DMS114 treated with DMSO at 0.1 percent for 48 hours (cell line): ENCODE data around the gene YIPF5.

Experiments
- DNase-seq: peaks from one replicate; lab custom pipeline; 2025; ENCODE audit not compliant: unreplicated experiment; lab: John Stamatoyannopoulos, UW

Gene YIPF5

DNA sequence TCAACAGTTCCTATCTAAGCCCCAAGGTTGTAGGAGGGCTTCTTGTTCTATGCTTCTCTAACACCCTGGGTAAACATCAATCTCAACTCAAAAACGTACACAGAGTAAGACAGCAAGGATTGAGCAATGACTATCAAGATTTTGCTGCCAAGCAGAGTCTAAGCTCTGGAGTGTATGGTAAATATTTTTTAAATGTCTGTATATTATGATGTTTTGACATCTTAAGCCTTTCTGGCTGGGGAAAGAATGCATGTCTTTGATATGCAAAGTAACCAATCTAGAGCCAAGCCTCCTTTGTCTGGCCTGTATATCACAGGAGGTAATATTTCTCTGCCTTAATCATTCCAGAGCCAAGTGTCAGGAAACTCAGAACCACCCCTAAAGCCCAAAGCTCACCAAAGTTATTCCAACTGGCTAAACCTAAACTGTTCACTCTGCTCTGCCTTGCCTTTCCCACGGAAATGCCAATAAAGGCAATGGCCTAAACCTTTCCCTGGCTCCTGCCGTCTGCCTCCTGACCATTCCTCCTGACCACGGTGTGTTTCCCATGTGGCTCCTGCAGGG, 45.2 kb downstream of the YIPF5 start:
- no peak for DNase-seq

DNA sequence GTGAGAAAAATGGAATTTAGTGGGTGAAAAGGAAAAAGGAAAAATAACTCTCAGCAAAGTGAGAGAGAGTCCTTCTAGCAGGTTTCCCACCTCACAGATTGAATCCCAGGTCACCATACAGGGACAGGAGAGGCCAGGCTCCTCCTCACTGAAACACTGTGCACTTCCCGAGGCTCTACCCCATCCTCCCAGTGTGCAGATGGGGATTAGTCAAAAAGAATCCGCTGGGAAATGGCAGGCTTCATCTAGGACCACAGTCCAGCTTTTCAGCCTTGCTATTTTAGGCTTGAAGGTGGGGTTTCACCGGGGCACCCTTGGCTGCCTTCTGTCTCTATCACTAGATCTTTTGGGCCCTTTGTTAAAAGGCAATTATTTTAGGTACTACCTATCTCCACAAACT, 47.8 kb downstream of the YIPF5 start:
- DNase-seq = no peak

DNA sequence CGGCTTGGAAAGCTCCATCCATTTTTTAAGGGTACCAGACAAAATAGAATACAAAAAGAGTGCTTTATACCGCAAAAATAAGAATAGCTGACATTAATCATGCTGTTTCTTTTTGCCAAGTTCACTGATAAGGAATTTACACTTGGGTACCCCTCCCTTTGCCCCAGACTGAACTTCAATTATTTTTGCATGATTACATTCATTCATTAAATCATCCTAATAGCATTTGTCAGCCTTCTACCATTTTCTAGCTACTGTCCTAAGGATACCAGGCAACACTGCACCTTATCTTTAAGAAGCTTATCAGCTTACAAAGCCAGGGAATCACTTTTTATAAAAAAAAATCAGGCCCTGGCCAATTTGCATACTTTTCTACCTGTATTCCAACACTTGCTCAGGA, 48.4 kb downstream of the YIPF5 start:
- DNase-seq = no peak

DNA sequence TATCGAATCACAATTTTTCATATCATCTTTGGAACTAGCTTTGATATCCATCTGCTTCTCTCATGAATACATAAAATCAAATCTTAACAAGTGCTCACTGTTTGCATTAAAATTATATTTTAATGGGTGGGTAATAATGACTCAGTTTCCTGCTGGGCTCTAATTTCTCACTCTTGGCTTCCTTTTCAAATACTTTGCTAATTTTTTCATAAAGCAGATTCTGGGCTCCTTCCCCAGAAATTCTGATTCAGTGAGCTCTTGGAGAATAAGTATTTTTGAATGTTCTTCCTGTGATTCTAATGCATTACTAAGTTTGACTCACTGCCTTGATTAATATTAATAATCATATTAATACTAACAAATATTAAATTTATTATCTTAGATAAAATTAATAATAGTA, 48.9 kb downstream of the YIPF5 start:
- DNase-seq = no peak

DNA sequence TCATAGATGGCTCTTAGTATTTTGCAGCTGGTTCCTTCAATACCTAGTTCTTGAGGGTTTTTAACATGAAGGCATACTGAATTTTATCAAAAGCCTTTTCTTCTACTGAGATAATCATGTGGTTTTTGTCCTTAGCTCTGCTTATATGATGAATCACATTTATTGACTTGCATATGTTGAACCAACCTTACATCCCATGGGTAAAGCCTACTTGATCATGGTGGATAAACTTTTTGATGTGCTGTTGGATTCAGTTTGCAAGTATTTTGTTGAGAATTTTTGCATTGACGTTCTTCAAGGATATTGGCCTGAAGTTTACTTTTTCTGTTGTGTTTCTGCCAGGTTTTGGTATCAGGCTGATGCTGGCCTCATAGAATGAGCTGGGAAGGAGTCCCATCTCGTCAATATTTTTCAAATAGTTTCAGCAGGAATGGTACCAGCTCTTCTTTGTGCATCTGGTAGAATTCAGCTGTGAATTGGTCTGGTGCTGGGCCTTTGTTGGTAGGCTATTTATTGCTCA, 49.7 kb downstream of the YIPF5 start:
- no peak for DNase-seq

DNA sequence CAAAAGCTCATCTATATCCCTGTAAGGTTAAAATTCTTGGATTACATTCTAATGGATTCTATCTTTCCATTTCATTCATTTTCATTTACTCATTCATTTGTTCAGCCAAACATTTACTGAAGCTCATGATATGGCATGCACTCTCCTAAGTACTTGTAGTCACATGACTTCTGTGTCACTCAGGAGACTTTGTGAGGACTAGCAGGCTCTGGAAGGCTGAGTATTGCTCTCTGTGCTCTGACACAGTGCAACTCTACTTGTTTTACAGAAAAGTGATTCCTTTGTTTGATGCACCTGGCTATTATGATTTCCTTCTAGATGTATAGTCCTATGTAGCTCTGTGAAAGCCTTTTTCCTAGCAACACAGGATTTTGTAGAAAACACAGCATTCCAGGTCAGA, 53.0 kb downstream of the YIPF5 start:
- DNase-seq = no peak

DNA sequence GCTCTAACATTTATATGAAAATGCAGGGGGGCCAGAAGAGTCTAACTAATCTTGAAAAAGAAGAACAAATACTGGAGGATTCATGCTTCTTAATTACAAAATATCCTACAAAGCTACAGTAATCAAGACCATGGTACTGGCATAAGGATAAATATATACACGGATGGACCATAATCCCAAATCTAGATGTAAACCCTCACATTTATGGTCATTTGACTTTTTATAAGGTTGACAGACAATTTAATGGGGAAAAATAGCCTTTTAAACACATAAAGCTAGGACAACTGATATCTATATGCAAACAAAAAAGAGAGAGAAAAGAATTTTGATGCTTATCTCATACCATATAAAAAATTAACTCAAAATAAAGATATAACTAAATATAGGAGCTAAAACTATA, 55.9 kb downstream of the YIPF5 start:
- no peak for DNase-seq
